DMS79 (cell line): ENCODE results near the gene METRNL.
"Not testable (repeated sequence)": the region's sequence is repeated elsewhere in the genome, so short reads cannot be mapped to it uniquely, and the experiment has no call there.

Experiments used
- DNase-seq: peaks from one replicate; lab custom pipeline; 2025; lab: John Stamatoyannopoulos, UW

The METRNL gene

DNA sequence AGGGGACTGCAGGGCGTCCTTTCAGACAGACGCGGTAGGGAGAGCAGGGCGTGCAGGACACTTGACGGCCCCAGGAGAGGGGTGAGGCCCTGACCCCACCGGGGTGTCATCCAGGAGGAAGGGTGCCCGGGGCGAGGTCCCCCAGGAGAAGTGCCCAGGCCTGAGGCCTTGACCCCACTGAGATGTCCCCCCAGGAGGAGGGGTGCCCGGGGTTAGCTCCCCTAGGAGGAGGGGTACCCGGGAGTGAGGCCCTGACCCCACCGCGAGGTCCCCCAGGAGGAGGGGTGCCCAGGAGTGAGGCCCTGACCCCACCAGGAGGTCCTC lies 27.2 kb upstream of the METRNL start:
- DNase-seq: no peak

- DNase-seq: peak; percentile 45
These were observed 26.3 kb upstream of the METRNL start for GRCh38 chr17:83053021-83053681.

DNA sequence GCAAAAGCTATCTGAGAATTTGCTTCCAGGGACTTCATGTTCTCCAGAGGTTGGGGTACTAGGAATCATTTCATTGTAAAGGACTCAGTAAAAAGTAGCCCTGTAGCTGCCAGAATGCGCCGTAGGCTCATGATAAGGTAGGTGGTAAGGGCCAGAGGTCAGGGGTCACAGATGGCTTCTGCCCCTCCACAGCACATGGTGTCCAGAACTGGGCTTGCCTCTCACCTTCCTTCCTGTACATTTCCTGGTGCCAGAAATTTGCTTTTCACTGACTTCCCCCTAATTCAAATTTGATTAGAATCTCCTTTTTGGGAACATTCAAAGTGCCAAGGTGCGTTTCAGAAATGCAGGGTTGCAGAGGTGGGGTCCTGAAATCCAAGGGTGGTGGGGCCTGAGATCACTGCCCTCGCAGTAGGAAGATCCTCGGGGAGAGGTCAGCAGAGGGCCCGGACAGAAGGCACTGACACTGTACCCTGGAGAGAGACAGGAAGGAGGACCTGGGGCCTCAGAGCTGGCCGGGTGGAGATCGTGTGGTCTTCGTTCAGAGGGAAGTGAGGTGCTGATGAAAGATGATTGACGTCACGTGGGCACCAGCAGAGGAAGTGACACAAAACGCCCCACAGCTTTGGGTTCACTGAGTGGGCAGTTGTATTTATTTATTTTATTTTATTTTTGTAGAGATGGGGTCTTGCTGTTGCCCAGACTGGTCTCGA lies 25.5 kb upstream of the METRNL start:
- no peak for DNase-seq

DNA sequence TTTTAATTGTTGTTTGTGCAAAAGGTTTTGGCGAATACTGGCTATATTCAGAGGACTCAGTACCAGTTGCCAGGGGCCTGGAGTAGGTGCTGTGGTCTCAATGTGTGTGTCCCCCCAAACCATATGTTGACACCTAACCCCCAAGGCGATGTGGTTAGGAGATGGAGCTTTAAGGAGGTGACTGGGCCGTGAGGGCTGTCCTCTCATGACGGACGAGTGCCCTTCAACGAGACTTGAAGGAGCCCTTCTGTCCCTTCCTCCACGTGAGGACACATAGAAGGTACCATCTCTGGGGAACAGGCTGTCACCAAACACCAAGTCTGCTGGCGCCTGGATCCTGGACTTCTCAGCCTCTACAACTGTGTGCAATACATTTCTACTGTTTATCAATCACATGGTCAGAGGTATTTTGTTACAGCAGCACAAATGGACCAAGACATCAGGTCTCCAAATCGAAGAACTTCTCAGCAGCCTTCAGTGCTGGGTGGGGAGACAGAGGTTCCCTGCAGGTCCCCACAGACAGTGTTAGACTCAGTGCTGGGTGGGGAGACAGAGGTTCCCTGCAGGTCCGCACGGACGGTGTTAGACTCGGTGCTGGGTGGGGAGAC lies 24.8 kb upstream of the METRNL start:
- DNase-seq: no peak

DNA sequence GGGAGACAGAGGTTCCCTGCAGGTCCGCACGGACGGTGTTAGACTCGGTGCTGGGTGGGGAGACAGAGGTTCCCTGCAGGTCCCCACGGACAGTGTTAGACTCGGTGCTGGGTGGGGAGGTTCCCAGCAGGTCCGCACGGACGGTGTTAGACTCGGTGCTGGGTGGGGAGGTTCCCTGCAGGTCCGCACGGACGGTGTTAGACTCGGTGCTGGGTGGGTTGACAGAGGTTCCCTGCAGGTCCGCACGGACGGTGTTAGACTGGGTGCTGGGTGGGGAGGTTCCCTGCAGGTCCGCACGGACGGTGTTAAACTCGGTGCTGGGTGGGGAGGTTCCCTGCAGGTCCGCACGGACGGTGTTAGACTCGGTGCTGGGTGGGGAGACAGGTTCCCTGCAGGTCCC lies 24.2 kb upstream of the METRNL start:
- not testable (repeated sequence) for DNase-seq

DNA sequence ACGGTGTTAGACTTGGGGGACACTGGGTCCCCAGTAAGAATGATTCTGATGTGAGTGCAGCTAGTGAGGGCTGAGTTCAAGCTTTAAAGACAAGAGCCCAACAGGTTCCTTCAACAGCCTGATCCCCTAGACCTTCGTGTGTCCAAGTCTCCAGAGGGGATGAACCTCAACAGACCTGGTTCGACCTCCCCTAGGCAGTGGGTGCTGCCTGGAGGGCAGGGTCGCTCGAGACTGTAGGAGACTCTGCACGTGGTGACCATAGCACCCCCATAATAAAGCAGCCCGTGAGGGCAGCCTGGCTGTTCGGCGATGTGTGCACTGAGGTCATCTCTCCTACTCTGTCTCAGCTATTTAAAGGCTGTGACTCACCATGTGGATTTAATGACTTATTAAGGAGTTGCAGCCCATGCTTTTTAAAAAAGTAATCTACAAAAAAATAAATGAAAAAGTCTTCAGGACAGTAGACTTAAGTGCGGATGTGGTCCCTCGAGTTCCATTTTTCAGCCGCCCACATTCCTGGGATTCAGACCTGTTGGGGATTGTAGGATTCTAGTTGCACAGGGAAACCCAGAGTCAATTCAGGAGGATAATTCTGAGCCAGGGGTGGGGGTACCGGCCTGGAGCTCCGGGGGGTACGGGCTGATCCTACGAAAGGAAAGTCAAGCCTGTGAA lies 23.4 kb upstream of the METRNL start:
- no peak for DNase-seq

- DNase-seq: no peak
These were observed 22.6 kb upstream of the METRNL start for GRCh38 chr17:83056583-83057396.

GRCh38 chr17:83057397-83057761 lies 22.0 kb upstream of the METRNL start:
- no peak for DNase-seq

DNA sequence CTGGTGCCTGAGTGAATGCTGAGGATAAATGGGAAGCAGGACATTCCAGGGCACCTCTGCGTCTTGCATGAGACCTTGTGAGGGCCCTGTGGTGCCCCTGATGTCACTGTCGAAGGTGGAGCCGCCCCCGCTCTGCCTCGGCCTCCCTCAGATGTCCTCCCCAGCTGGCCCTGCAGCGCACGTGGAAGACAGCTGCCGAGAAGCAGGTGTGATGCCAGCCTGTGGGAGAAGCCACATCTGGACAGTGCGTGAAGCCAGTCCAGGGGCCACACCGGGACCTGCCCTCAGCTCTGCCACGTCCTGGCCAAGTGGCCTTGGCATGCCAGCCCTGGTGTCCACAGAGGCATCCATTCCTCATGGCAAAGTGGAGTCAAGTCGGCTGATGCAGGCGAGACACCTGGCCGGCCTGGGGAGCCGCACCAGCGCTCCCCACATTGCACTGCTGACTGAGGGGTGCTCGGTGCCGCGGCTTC lies 21.6 kb upstream of the METRNL start:
- no peak for DNase-seq

GRCh38 chr17:83058266-83058798 lies 21.1 kb upstream of the METRNL start:
- DNase-seq: no peak

DNA sequence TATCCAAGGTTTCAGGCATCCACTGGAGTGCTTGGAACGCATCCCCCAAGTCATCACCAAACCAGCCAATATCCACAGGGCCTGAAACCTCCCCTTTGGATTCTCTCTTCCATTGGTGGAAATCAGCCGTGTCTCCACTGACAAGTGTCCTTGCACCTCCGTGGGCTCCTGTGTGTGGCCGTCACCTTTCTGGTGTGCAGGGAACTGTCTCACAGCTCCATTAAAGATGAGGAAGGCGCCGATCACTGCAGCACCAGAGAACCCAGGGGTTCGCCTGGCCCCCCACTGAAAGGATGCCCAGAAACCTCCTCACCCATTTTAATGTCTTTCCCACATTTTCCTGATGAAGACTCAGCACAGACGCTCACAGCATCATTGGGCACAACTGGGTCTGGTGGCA lies 17.8 kb upstream of the METRNL start:
- no peak for DNase-seq

- no peak for DNase-seq
These were observed 17.2 kb upstream of the METRNL start for GRCh38 chr17:83062011-83062817.

DNA sequence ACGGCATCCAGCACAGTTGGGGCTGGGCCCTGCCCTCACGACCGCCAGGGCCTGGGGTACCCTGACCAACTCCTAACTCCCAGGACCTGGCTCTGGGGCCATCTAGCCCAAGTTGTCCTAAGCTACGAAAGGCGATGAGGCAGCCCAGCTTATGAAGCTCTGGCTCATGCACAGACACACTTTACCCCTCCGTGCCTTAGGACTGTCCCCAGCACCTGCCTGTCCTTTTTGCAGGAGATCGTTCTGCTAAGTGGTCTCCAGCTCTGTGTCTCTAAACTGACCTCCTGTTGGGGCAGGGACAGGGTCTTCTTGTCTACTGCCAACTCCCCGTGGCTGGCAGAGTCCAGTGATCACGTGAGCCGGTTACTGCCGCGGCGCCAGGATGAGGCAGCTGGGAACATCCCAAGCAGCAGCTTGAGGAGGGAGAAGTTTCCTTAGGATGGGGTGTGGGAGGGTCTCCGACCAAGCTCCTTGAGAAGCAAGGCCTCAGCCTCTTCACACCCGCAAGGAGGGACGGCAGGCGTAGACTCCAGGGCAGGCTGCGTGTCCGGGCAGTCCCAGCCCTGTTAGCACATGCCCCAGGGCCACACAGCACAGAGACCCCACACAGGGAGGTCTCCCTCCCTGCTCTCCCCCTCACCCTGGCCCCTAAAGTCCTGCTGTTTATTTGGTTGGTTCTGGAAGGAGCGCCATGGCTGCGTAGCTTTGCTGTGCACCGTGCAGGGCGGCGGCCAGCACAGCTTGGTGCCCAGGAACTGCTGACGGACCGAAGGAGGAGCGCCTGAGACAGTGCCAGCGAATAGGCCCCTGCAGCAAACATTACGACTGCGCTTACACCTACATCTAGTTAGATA lies 16.4 kb upstream of the METRNL start:
- DNase-seq: no peak

DNA sequence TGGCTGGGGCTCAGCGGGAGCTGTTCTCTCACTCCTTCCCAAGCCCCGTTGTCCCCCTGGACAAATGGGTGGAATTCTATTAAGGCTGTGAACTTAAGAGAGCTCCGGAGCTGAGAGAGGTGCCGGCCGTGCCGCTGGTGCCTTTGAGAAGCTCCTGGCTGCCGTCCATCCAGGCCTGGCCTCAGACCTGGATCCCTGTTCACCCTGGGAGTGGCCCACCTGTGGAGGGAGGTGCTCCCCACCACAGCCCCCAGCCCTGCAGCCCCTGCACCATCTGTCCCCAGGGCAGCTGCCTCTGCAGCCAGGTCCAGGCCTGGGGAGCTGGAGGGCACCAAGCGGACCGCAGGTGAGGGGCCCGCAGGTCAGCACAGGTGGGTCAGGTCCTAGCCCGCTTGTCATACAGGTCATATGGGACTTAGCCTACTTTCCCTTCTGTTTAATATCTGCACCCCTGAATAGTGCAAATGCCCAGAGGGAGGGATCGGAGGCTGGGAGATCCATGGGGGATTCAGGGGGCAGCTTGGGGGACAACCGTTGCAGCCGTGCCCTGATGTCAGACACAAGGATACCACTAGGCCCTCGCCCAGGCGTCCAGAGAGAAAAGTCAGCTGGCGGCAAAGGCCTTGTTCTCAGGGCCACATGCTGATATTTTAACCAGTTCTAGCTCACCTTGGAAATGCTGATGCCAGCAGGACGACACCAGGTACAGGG lies 15.2 kb upstream of the METRNL start:
- no peak for DNase-seq

DNA sequence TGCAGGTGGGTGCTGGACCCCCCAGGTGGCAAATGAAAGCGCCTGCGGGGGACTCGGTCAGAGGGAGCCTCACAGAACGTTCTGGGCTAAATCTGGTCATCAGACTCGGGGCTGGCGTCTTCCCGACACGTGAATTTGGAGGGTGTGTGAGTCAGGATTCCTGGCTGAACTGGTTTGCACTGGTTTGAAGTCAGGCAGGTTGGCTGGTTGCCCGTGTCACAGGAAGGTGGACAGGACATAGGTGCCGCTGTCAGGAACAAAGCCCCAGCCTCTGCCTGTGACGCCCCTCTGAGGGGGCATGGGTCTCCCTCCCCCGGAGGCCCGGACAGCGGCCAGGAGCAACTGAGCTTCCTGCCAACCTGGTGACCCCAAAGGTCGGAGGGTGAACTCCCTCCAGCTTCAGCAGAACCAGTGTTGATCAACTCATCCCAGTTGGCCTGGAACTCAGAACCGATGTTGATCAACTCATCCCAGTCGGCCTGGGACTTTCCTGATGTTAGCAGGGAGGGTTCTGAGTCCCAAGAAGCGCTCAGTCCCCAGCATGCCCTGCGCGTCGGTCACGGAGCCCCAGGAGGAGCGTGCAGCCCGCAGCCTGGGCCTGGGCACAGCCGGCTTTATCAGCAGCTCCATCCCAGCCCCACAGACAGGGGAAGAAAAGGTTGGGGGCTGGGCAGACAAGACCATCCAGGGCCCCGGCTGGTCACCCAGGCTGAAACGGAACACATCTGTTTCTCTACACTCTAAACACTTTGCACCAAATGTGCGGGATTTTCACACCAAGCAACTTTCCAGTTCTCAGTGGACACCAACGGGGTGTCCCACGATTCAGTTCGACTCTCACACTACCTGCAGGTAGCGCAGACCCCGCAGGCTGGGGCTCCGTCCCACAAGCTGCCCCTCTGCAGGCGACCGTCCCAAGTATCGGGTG lies 14.4 kb upstream of the METRNL start:
- no peak for DNase-seq

- DNase-seq: no peak
These were observed 13.5 kb upstream of the METRNL start for GRCh38 chr17:83065660-83066542.

DNA sequence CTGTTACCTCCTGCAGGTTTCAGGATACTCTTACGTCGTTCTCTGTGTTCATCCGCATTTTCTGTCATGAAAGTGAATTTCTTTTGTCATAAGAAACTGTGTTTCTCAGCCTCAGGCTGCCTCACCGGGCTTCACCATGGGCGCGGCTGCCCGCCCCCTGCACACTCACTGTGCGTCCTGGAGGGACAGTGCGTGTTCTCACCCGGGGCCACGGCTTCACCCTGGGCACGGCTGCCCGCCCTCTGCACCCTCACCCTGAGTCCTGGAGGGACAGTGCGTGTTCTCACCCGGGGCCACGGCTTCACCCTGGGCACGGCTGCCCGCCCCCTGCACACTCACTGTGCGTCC lies 12.9 kb upstream of the METRNL start:
- not testable (repeated sequence) for DNase-seq
